H1 (cell line): ENCODE measurements around the gene ZAR1L. TPM values are rescaled to one million over a fixed set of nuclear protein-coding genes. Genes with fewer than 3 reads are reported as not detected.

ENCODE experiments used
- CTCF ChIA-PET: fragments of 300-600 bp; sonication (Branson Sonifier 250); formaldehyde crosslinking; loops from one replicate; lab custom pipeline; 2021; ENCODE audit not compliant: partially characterized antibody; lab: Charles Lee
- POLR2A ChIA-PET: fragments of 300-600 bp; sonication (Branson Sonifier 250); formaldehyde crosslinking; loops from one replicate; lab custom pipeline; 2021; ENCODE audit warnings: inconsistent platforms; ENCODE audit not compliant: partially characterized antibody; lab: Charles Lee
- DNase-seq, 2 experiments: peaks; one replicate each; pipeline versions ENCODE4 v3.0.0 to v3.0.0-alpha.2; 2010 to 2022; ENCODE audit warnings: low spot score in 2 of 2, low read depth in 1 of 2, mixed read lengths in 1 of 2
- FAIRE-seq: peaks from 2 replicates; lab custom pipeline; 2011; peaks lifted over from hg19 to GRCh38; lab: Jason Lieb, UNC
- H2AFZ ChIP-seq: 2 replicates; pipeline ENCODE4 v1.8.1; 2012; ENCODE audit warnings: low read length, inconsistent platforms
- H2AK5ac ChIP-seq: 2 replicates; pipeline ENCODE4 v1.6.1; 2013; ENCODE audit warnings: low read depth, low read length
- H2BK120ac ChIP-seq: replicated peaks from 2 replicates; pipeline ENCODE3; 2013; ENCODE audit warnings: low read depth, low read length, inconsistent platforms
- H2BK12ac ChIP-seq: 2 replicates; pipeline ENCODE4 v1.6.1; 2013; ENCODE audit warnings: low read depth, low read length
- H2BK15ac ChIP-seq: 2 replicates; pipeline ENCODE4 v1.6.1; 2013; ENCODE audit warnings: low read length
- H2BK20ac ChIP-seq: 2 replicates; pipeline ENCODE4 v1.6.1; 2013; ENCODE audit warnings: low read length
- H2BK5ac ChIP-seq: 2 replicates; pipeline ENCODE4 v1.6.1; 2013; ENCODE audit warnings: low read depth, low read length
- H3K14ac ChIP-seq: 2 replicates; pipeline ENCODE4 v1.6.1; 2013; ENCODE audit warnings: inconsistent platforms; ENCODE audit not compliant: insufficient read length
- H3K18ac ChIP-seq: 2 replicates; pipeline ENCODE4 v1.6.1; 2013; ENCODE audit warnings: low read length; ENCODE audit errors: extremely low read depth
- H3K23ac ChIP-seq: 2 replicates; pipeline ENCODE4 v1.6.1; 2013; ENCODE audit warnings: inconsistent platforms; ENCODE audit not compliant: insufficient read length
- H3K23me2 ChIP-seq: 2 replicates; pipeline ENCODE4 v1.6.1; 2013; ENCODE audit warnings: low read depth, low read length
- H3K27ac ChIP-seq: 2 replicates; pipeline ENCODE4 v1.6.1; 2011; ENCODE audit warnings: low read depth, low read length, inconsistent platforms
- H3K27me3 ChIP-seq, 4 experiments: replicated peaks in 1 of 4; 1 replicate in 1 of 4; 2 replicates in 3 of 4; pipeline versions ENCODE4 v1.6.1 to v1.8.1; 2011 to 2013; ENCODE audit warnings: low read length in 3 of 4, mild to moderate bottlenecking in 3 of 4, inconsistent platforms in 2 of 4, mixed read lengths in 2 of 4, moderate library complexity in 1 of 4; ENCODE audit not compliant: control insufficient read depth in 3 of 4, insufficient read depth in 3 of 4; ENCODE audit errors: extremely low read depth in 1 of 4
- H3K36me3 ChIP-seq, 4 experiments: 2 replicates each; pipeline versions ENCODE4 v1.6.1 to v1.8.1; 2011 to 2013; ENCODE audit warnings: mild to moderate bottlenecking in 4 of 4, low read length in 3 of 4, moderate library complexity in 2 of 4, control low read depth in 1 of 4, inconsistent platforms in 1 of 4; ENCODE audit not compliant: insufficient read depth in 4 of 4, control insufficient read depth in 2 of 4
- H3K4ac ChIP-seq: replicated peaks from 2 replicates; pipeline ENCODE3; 2013; ENCODE audit warnings: low read length, low read depth, mixed read lengths, inconsistent platforms; ENCODE audit not compliant: insufficient read length
- H3K4me1 ChIP-seq, 4 experiments: replicated peaks in 1 of 4; 1 replicate in 1 of 4; 2 replicates in 3 of 4; pipeline versions ENCODE4 v1.6.1 to v1.8.1; 2011 to 2013; ENCODE audit warnings: low read length in 3 of 4, inconsistent platforms in 2 of 4, mixed read lengths in 1 of 4; ENCODE audit not compliant: insufficient read depth in 4 of 4, control insufficient read depth in 3 of 4
- H3K4me2 ChIP-seq, 2 experiments: 2 replicates each; pipeline versions ENCODE4 v1.6.1 to v1.8.1; 2011 to 2013; ENCODE audit warnings: low read depth in 2 of 2, low read length in 2 of 2, control low read depth in 1 of 2, inconsistent platforms in 1 of 2, mild to moderate bottlenecking in 1 of 2; ENCODE audit not compliant: insufficient read depth in 1 of 2
- H3K4me3 ChIP-seq, 4 experiments: fragments of 200-600, 300-600 bp in 1 of 4; sonication (generic), shearing (Covaris generic), sonication (Bioruptor Twin) in 1 of 4; 2 replicates each; pipeline versions ENCODE4 v1.5.1 to v1.8.1; 2011 to 2016; ENCODE audit warnings: low read length in 4 of 4, low read depth in 3 of 4, control low read depth in 2 of 4, inconsistent platforms in 2 of 4, mild to moderate bottlenecking in 2 of 4, mixed read lengths in 1 of 4, moderate library complexity in 1 of 4; ENCODE audit not compliant: insufficient read depth in 2 of 4; ENCODE audit errors: extremely low read depth in 1 of 4
- H3K56ac ChIP-seq: replicated peaks from 2 replicates; pipeline ENCODE3; 2013; ENCODE audit warnings: low read depth, mild to moderate bottlenecking, mixed read lengths, low read length, inconsistent platforms; ENCODE audit not compliant: insufficient read length
- H3K79me1 ChIP-seq: 2 replicates; pipeline ENCODE4 v1.6.1; 2013; ENCODE audit warnings: low read depth, low read length, control low read depth
- H3K79me2 ChIP-seq, 2 experiments: 2 replicates each; pipeline versions ENCODE4 v1.6.1 to v1.8.1; 2012 to 2013; ENCODE audit warnings: low read length in 2 of 2, mild to moderate bottlenecking in 2 of 2, inconsistent platforms in 1 of 2; ENCODE audit not compliant: insufficient read depth in 2 of 2, control insufficient read depth in 1 of 2
- H3K9ac ChIP-seq, 4 experiments: replicated peaks in 1 of 4; 1 replicate in 1 of 4; 2 replicates in 3 of 4; pipeline versions ENCODE4 v1.6.1 to v1.8.1; 2011 to 2013; ENCODE audit warnings: low read depth in 3 of 4, low read length in 3 of 4, control low read depth in 2 of 4, mild to moderate bottlenecking in 2 of 4, moderate library complexity in 2 of 4, inconsistent platforms in 1 of 4; ENCODE audit errors: extremely low read depth in 1 of 4
- H3K9me3 ChIP-seq, 2 experiments: 2 replicates each; pipeline versions ENCODE4 v1.6.1 to v1.8.1; 2012 to 2013; ENCODE audit warnings: mild to moderate bottlenecking in 2 of 2, moderate library complexity in 2 of 2, control low read depth in 1 of 2, inconsistent platforms in 1 of 2, low read depth in 1 of 2, low read length in 1 of 2, mixed read lengths in 1 of 2; ENCODE audit not compliant: insufficient read depth in 2 of 2
- H4K20me1 ChIP-seq, 2 experiments: replicated peaks in 1 of 2; 2 replicates each; pipeline versions ENCODE3 to v1.8.1; 2011 to 2013; ENCODE audit warnings: inconsistent platforms in 2 of 2, low read length in 2 of 2, mild to moderate bottlenecking in 1 of 2; ENCODE audit not compliant: insufficient read depth in 2 of 2, control insufficient read depth in 1 of 2
- H4K5ac ChIP-seq: 2 replicates; pipeline ENCODE4 v1.6.1; 2013; ENCODE audit warnings: low read length, low read depth, mixed read lengths, inconsistent platforms; ENCODE audit not compliant: insufficient read length
- H4K8ac ChIP-seq: 2 replicates; pipeline ENCODE4 v1.8.0; 2013; ENCODE audit warnings: mild to moderate bottlenecking, moderate library complexity, low read length, inconsistent platforms; ENCODE audit not compliant: insufficient read depth; ENCODE audit errors: extremely low read depth
- H4K91ac ChIP-seq: replicated peaks from 2 replicates; pipeline ENCODE3; 2013; ENCODE audit warnings: low read length, mixed read lengths, inconsistent platforms; ENCODE audit not compliant: insufficient read length
- ATF2 ChIP-seq: IDR thresholded peaks from 2 replicates; pipeline ENCODE4 v1.6.1; 2012; ENCODE audit warnings: low read length, inconsistent platforms
- CHD1 ChIP-seq: IDR thresholded peaks from 2 replicates; pipeline ENCODE4 v1.6.1; 2012; ENCODE audit warnings: low read depth, low read length, improper control_type of control experiment
- EZH2 ChIP-seq: fragments of 200-600 bp; sonication (generic); IDR thresholded peaks from 2 replicates; pipeline ENCODE4 v1.7.1; 2012; ENCODE audit warnings: low read depth, mild to moderate bottlenecking, moderate library complexity, low read length, inconsistent platforms; ENCODE audit not compliant: severe bottlenecking
- HDAC6 ChIP-seq: IDR thresholded peaks from one replicate; pipeline ENCODE4 v1.7.1; 2012; ENCODE audit warnings: low read depth, mild to moderate bottlenecking, inconsistent platforms, low read length, moderate library complexity
- RBBP5 ChIP-seq: IDR thresholded peaks from 2 replicates; pipeline ENCODE4 v1.7.1; 2012; ENCODE audit warnings: low read depth, mild to moderate bottlenecking, inconsistent platforms, low read length, moderate library complexity, borderline replicate concordance
- RFX5 ChIP-seq: IDR thresholded peaks from 2 replicates; pipeline ENCODE4 v1.6.1; 2011; ENCODE audit warnings: low read depth, low read length, improper control_type of control experiment, borderline replicate concordance
- RXRA ChIP-seq: IDR thresholded peaks from 2 replicates; pipeline ENCODE4 v1.6.1; 2011; ENCODE audit warnings: low read depth, mild to moderate bottlenecking, low read length, moderate library complexity; ENCODE audit not compliant: insufficient read depth
- SAP30 ChIP-seq: fragments of 300-600 bp; sonication (generic); IDR thresholded peaks from 2 replicates; pipeline ENCODE4 v1.7.1; 2012; ENCODE audit warnings: low read length, moderate library complexity, mild to moderate bottlenecking, inconsistent platforms; ENCODE audit not compliant: insufficient read depth, insufficient replicate concordance
- TAF1 ChIP-seq: IDR thresholded peaks from 2 replicates; pipeline ENCODE4 v1.6.1; 2011; ENCODE audit warnings: mild to moderate bottlenecking, low read depth, low read length
- YY1 ChIP-seq: IDR thresholded peaks from 2 replicates; pipeline ENCODE4 v1.6.1; 2011; ENCODE audit warnings: low read depth, mild to moderate bottlenecking, low read length
- WGBS, 2 experiments: shearing (Covaris generic) in 1 of 2; methylation state at CpG; one replicate each; pipeline versions ENCODE4 v1.1.6 to v1.1.7; 2013 to 2015; ENCODE audit warnings: low lambda C conversion rate in 2 of 2, mixed read lengths in 2 of 2, inconsistent platforms in 1 of 2, low coverage in 1 of 2, missing lambda C conversion rate in 1 of 2; ENCODE audit not compliant: insufficient replicate concordance in 2 of 2, insufficient coverage in 1 of 2, insufficient read length in 1 of 2; ENCODE audit errors: extremely low coverage in 1 of 2, missing lambda C conversion rate in 1 of 2; 5-methylcytosine and 5-hydroxymethylcytosine counted together
- polyA plus RNA-seq, 7 experiments: library from polyadenylated mRNA; depleted of rRNA in 3 of 7; stranded (reverse) in 5 of 7; unstranded in 2 of 7; fragments of >200 nt in 5 of 7; fragments of 200-250 nt in 2 of 7; gene quantifications; 1 replicate in 5 of 7; 2 replicates in 1 of 7; 4 replicates in 1 of 7; pipeline versions ENCODE4 v1.2.1 to v1.2.3, GENCODE V29; 2011 to 2013; ENCODE audit warnings: missing spikeins in 2 of 7, mixed read lengths in 2 of 7
- total RNA-seq: library from RNA; stranded (reverse); fragmentation: NEBNext Ultra II Directional; extraction: Animal tissue kit (Norgen Biotek cat#: 25700); gene quantifications from 2 replicates; pipeline ENCODE4 v1.2.1, GENCODE V29; 2021
- TF ChIP-seq, protein P1 (sequence below): IDR thresholded peaks from 2 replicates; pipeline ENCODE4 v1.6.1; 2011; ENCODE audit warnings: low read length, improper control_type of control experiment

Gene ZAR1L
- total and polyA plus RNA-seq, 2 of the 8 experiments (the other 6 are each of a cell fraction or from before 2014, with no cell fraction given): 0.19 to 0.30 TPM

DNA sequence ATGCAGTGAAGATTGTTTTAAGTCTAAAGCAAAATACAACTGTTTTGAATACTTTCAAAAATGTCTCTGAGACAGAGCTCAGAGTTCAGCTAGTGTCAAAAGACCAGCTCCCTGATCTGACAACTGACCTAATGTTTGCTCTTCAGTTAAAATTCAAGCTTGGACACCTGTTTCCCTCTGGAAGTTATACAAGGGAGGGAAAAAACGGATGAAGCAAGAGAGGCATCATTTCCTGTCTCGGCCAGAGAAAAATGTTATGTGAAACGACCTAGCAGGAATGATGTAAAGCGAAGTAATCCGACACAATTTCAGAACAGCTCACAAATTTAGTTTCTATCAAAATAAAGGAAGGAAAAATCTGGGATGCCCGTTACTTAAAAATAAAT, 59.4 kb downstream of the ZAR1L start:
- Histone ChIP-seq H3K18ac (no peak overlapping the region), H3K9ac (no peak overlapping the region), H4K91ac (no peak overlapping the region), H3K27ac (no peak overlapping the region), H2BK20ac (no peak overlapping the region), H3K36me3 (peaks cover 0 to 3% (median 0%) of the 10 kb centered on the region in 4 experiments; a peak in 1 of 8 replicates), H2BK12ac (no peak overlapping the region), H3K14ac (no peak overlapping the region), H2BK15ac (no peak overlapping the region), H2BK120ac (no peak overlapping the region), H4K8ac (no peak overlapping the region), H3K4me3 (no peak overlapping the region), H3K4me2 (no peak overlapping the region), H3K9me3 (no peaks in the 10 kb centered on the region), H2BK5ac (no peak overlapping the region), H2AFZ (no peak overlapping the region), H4K20me1 (no peaks in the 10 kb centered on the region), H4K5ac (no peak overlapping the region), H3K4me1 (no peaks in the 10 kb centered on the region), H3K79me1 (no peaks in the 10 kb centered on the region), H3K79me2 (no peaks in the 10 kb centered on the region), H3K23ac (no peak overlapping the region), H3K27me3 (no peaks in the 10 kb centered on the region), H2AK5ac (no peak overlapping the region), H3K56ac (no peak overlapping the region), H3K4ac (no peak overlapping the region), H3K23me2 (no peaks in the 10 kb centered on the region)
- ChIA-PET POLR2A (no interaction called here), CTCF (interaction anchor here (1.2 to 3.9 kb wide), 4 partner anchors 10 to 57 kb away, joined by 3 to 26 read pairs (median 12); no protein-coding TSS in a partner anchor)
- 85% methylated on average over 6 of the region's 6 CpGs; no CpG with 5 or more reads in 1 of the 2 experiments for WGBS, 2 experiments
- DNase-seq: no peak
- FAIRE-seq: no peak
- TF ChIP-seq HDAC6 (no peak), EZH2 (no peak), SAP30 (no peak), ATF2 (no peak), TAF1 (no peak), RBBP5 (no peak), YY1 (no peak), RXRA (no peak), CHD1 (no peak), RFX5 (no peak)
- TF ChIP-seq, protein P1, sequence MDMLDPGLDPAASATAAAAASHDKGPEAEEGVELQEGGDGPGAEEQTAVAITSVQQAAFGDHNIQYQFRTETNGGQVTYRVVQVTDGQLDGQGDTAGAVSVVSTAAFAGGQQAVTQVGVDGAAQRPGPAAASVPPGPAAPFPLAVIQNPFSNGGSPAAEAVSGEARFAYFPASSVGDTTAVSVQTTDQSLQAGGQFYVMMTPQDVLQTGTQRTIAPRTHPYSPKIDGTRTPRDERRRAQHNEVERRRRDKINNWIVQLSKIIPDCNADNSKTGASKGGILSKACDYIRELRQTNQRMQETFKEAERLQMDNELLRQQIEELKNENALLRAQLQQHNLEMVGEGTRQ: no peak
